BE2C (cell line): ENCODE data around the gene CREB3L4.

ENCODE experiments used
- DNase-seq: peaks from one replicate; pipeline ENCODE4 v3.0.0-alpha.2; 2020
- H3K27me3 ChIP-seq: fragments of 250-450 bp; sonication (Bioruptor Pico); 2 replicates; pipeline ENCODE4 v1.5.1; 2020; ENCODE audit warnings: mild to moderate bottlenecking
- H3K36me3 ChIP-seq: fragments of 250-450 bp; sonication (Bioruptor Pico); 2 replicates; pipeline ENCODE4 v1.5.1; 2020; ENCODE audit warnings: mild to moderate bottlenecking
- H3K4me1 ChIP-seq: fragments of 250-450 bp; sonication (Bioruptor Pico); 2 replicates; pipeline ENCODE4 v1.5.1; 2020
- H3K4me3 ChIP-seq: 2 replicates; pipeline ENCODE4 v1.5.1; 2011; ENCODE audit warnings: low read depth, low read length
- H3K9me3 ChIP-seq: fragments of 250-450 bp; sonication (Bioruptor Pico); 2 replicates; pipeline ENCODE4 v1.5.1; 2020
- CTCF ChIP-seq: IDR thresholded peaks from 2 replicates; pipeline ENCODE4 v1.5.1; 2012; ENCODE audit warnings: mild to moderate bottlenecking, low read depth, low read length

The CREB3L4 gene

GRCh38 chr1:153945795-153946621, 21.7 kb upstream of the CREB3L4 start:
- Histone ChIP-seq H3K9me3 (no peaks in the 10 kb centered on the region), H3K36me3 (peaks cover 14% of the 10 kb centered on the region), H3K27me3 (no peaks in the 10 kb centered on the region), H3K4me1 (no peaks in the 10 kb centered on the region), H3K4me3 (peak overlapping the region; percentile 81)
- peak; percentile 70 for DNase-seq
- no peak for TF ChIP-seq CTCF

GRCh38 chr1:153946622-153947241, 21.0 kb upstream of the CREB3L4 start, which contains the start of gene DENND4B:
Gene DENND4B (minus strand): TSS chr1:153946718. CDS start chr1:153944374, 2,344 bp downstream.
- DNase-seq = peak; percentile 89
- Histone ChIP-seq H3K36me3 (peaks cover 14% of the 10 kb centered on the region), H3K9me3 (no peaks in the 10 kb centered on the region), H3K4me3 (peak within 1 kb of the TSS; percentile 81), H3K4me1 (no peaks in the 10 kb centered on the region), H3K27me3 (no peaks in the 10 kb centered on the region)
- TF ChIP-seq CTCF = peak; percentile 82

- no peak overlapping the region for H3K4me3 ChIP-seq
- DNase-seq = no peak
- H3K27me3 ChIP-seq = no peaks in the 10 kb centered on the region
- H3K9me3 ChIP-seq = no peaks in the 10 kb centered on the region
- TF ChIP-seq CTCF = no peak
- H3K36me3 ChIP-seq = peaks cover 13% of the 10 kb centered on the region
- H3K4me1 ChIP-seq = peaks cover 2% of the 10 kb centered on the region
Observed at GRCh38 chr1:153951183-153951582, 16.5 kb upstream of the CREB3L4 start.

GRCh38 chr1:153951801-153952200, 15.9 kb upstream of the CREB3L4 start:
- no peak for TF ChIP-seq CTCF
- no peaks in the 10 kb centered on the region for H3K9me3 ChIP-seq
- no peak for DNase-seq
- peaks cover 8% of the 10 kb centered on the region for H3K4me1 ChIP-seq
- H3K4me3 ChIP-seq = no peak overlapping the region
- no peaks in the 10 kb centered on the region for H3K27me3 ChIP-seq
- H3K36me3 ChIP-seq = peaks cover 13% of the 10 kb centered on the region

GRCh38 chr1:153953859-153954365, 13.8 kb upstream of the CREB3L4 start:
- H3K27me3 ChIP-seq = no peaks in the 10 kb centered on the region
- peaks cover 13% of the 10 kb centered on the region for H3K36me3 ChIP-seq
- no peak overlapping the region for H3K4me3 ChIP-seq
- H3K4me1 ChIP-seq = peaks cover 8% of the 10 kb centered on the region
- H3K9me3 ChIP-seq = no peaks in the 10 kb centered on the region
- TF ChIP-seq CTCF = no peak
- no peak for DNase-seq

- Histone ChIP-seq H3K4me3 (no peak overlapping the region), H3K36me3 (peaks cover 13% of the 10 kb centered on the region), H3K9me3 (no peaks in the 10 kb centered on the region), H3K27me3 (no peaks in the 10 kb centered on the region), H3K4me1 (peaks cover 8% of the 10 kb centered on the region)
- no peak for TF ChIP-seq CTCF
- no peak for DNase-seq
Observed at GRCh38 chr1:153954826-153955225, 12.9 kb upstream of the CREB3L4 start.
